NCI-H774 (cell line): Measurements from ENCODE around the gene TINAG.

Source experiments
- DNase-seq: peaks from one replicate; lab custom pipeline; 2025; lab: John Stamatoyannopoulos, UW

Gene TINAG

DNA sequence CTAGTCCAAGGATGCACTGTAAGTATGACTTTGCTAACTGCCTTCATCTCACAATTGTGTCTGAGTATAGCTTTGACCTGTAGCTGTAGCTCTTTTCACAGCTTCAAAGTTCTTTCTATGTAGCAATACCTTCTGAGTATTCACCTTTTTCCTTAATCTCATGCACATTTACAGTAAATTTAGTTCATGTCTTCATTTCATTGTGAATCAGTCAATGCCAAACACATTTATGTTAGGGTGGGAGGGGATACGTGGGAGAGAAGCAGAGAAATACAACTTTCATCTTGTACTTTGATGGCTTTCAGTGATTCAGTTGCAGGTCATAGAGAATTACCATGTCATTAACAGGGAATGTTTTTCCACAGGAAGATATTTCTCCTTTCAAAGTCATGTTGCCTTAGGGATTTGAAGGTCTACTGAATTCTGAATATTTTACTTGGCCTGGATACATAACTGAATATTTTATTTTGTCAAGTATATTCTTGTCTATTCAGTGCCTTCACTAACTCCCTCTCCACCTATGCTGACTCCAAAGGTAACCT, 119.2 kb downstream of the TINAG start:
- DNase-seq = no peak

DNA sequence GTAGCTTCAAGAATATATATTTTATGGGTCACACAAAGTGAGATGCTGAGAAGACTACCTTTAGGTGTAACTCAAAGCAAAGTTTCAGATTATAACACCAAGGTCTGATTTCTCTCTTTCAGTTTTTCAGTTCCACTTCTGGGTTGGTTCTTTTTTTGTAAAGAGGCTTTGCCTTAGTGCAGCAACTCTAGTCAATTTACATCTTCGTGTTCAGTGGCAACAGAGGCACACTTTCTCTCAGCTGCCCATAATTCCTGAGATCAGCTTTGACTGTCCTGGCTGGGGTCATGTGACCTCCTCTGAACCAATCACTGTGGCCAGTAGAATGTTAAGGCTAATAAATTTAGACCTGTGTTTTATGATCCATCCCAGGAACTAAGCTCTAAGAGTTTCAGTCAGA, 120.2 kb downstream of the TINAG start:
- DNase-seq = no peak

DNA sequence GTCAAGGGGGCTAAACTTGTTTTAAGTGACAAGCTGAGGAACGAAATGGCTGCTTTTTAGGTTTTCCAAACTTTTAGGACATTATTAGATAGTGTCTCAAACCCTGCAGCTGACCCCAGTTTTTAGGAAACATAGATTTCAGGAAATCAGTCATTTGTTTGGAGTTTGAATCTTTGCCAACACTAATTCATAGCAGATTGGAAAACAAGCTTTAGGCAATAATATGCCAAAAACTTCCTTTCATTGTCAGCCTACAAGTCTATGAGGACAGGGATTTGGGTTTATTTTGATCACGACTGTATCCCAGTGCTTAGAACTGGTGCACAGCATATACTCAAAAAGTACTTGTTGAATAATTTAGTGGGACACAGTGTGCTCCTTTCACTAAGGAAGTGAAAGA, 123.2 kb downstream of the TINAG start:
- no peak for DNase-seq
